H1 (cell line): ENCODE data around the gene CLPTM1L. TPM values are rescaled to one million over a fixed set of nuclear protein-coding genes. Genes with fewer than 3 reads are reported as not detected.

ENCODE experiments used
- KDM4A ChIP-seq: IDR thresholded peaks from one replicate; pipeline ENCODE4 v1.7.1; 2012; ENCODE audit warnings: low read depth, mild to moderate bottlenecking, moderate library complexity, low read length, inconsistent platforms; ENCODE audit not compliant: severe bottlenecking
- RAD21 ChIP-seq, 2 experiments: IDR thresholded peaks in 1 of 2; conservative IDR thresholded peaks in 1 of 2; 2 replicates each; pipeline ENCODE4 v1.6.1; 2011; ENCODE audit warnings: low read depth in 2 of 2, low read length in 2 of 2, improper control_type of control experiment in 1 of 2, inconsistent platforms in 1 of 2, mild to moderate bottlenecking in 1 of 2, moderate library complexity in 1 of 2
- RNF2 ChIP-seq: fragments of 200-900, 300-1000 bp; sonication (generic); IDR thresholded peaks from 2 replicates; pipeline ENCODE4 v1.7.1; 2016; ENCODE audit warnings: borderline replicate concordance, low read depth, mild to moderate bottlenecking, antibody characterized with exemption, low read length; ENCODE audit not compliant: poor library complexity, severe bottlenecking; ENCODE audit errors: missing control alignments
- polyA plus RNA-seq, 7 experiments: library from polyadenylated mRNA; depleted of rRNA in 3 of 7; stranded (reverse) in 5 of 7; unstranded in 2 of 7; fragments of >200 nt in 5 of 7; fragments of 200-250 nt in 2 of 7; gene quantifications; 1 replicate in 5 of 7; 2 replicates in 1 of 7; 4 replicates in 1 of 7; pipeline versions ENCODE4 v1.2.1 to v1.2.3, GENCODE V29; 2011 to 2013; ENCODE audit warnings: missing spikeins in 2 of 7, mixed read lengths in 2 of 7
- total RNA-seq: library from RNA; stranded (reverse); fragmentation: NEBNext Ultra II Directional; extraction: Animal tissue kit (Norgen Biotek cat#: 25700); gene quantifications from 2 replicates; pipeline ENCODE4 v1.2.1, GENCODE V29; 2021

CLPTM1L gene
- total and polyA plus RNA-seq, 2 of the 8 experiments (the other 6 are each of a cell fraction or from before 2014, with no cell fraction given) = 102 to 119 TPM

- peak in 1 of 2 experiments; percentile 18; a peak in 1 of 4 replicates for TF ChIP-seq RAD21 (IDR thresholded peaks at IDR 0.05 in 1 of 2, conservative IDR thresholded peaks at IDR 0.05 in 1 of 2; ENCODE audit: low read depth in 2 of 2, low read length in 2 of 2)
- no peak for TF ChIP-seq KDM4A
- TF ChIP-seq RNF2 = no peak
Observed at GRCh38 chr5:1348986-1349245, 4.0 kb upstream of the CLPTM1L start (continued).
